Keratinocyte (primary cell): ENCODE measurements around the gene HRC.

Source experiments
- CTCF ChIP-seq, 3 experiments: IDR thresholded peaks in 1 of 3; conservative IDR thresholded peaks in 1 of 3; optimal IDR thresholded peaks in 1 of 3; 2 replicates in 2 of 3; 3 replicates in 1 of 3; pipeline versions ENCODE3 to v1.5.1; 2011; ENCODE audit warnings: low read length in 3 of 3, mild to moderate bottlenecking in 3 of 3, moderate library complexity in 2 of 3, control low read depth in 1 of 3, inconsistent platforms in 1 of 3; ENCODE audit not compliant: insufficient read depth in 2 of 3; ENCODE audit errors: extremely low read depth in 1 of 3
- EZH2 ChIP-seq: IDR thresholded peaks from one replicate; pipeline ENCODE4 v1.6.1; 2012; ENCODE audit warnings: inconsistent platforms, mild to moderate bottlenecking, low read length, moderate library complexity

- TF ChIP-seq CTCF (optimal IDR thresholded peaks at IDR 0.05 in 1 of 3, IDR thresholded peaks at IDR 0.05 in 1 of 3, conservative IDR thresholded peaks at IDR 0.05 in 1 of 3; ENCODE audit: extremely low read depth in 1 of 3, insufficient read depth in 2 of 3, low read length in 3 of 3) (no peak), EZH2 (no peak)
Measured at GRCh38 chr19:49103331-49104085, 51.7 kb downstream of the HRC start.
